NCI-H128 (cell line): ENCODE measurements around the gene GNG7.
A peak's percentile ranks its signal among the peaks of the same experiment; 100 is the strongest.

Experiments used
- DNase-seq: peaks from one replicate; lab custom pipeline; 2025; ENCODE audit not compliant: unreplicated experiment; lab: John Stamatoyannopoulos, UW

Gene GNG7

GRCh38 chr19:2702170-2703076 is at the start of gene GNG7:
Gene GNG7, minus strand, starts transcription at chr19:2702694. Its CDS starts 182,006 bp downstream, at chr19:2520688.
- no peak for DNase-seq

GRCh38 chr19:2751438-2751830 is 48.9 kb upstream of the GNG7 start:
- DNase-seq = no peak

- DNase-seq = no peak
Measured at GRCh38 chr19:2750808-2751437, 48.4 kb upstream of the GNG7 start.

DNA sequence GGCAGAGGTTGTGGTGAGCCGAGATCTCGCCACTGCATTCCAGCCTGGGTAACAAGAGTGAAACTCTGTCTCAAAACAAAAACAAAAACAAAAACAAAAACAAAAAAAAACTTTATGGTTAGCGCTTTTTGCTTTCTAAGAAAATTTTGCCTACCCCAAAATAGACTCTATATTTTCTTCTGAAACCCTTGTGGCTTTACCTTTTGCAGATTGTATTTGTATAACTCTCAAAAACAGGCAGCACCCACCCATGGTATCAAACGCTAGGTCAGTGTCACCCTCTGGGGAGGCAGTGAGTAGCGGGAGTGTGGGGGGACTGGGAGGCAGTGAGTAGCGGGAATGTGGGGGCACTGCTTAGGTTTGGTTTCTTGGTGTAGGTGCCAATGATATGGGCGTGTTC is 44.9 kb upstream of the GNG7 start:
- DNase-seq = no peak

- no peak for DNase-seq
Measured at GRCh38 chr19:2744113-2744512, 41.6 kb upstream of the GNG7 start.

DNA sequence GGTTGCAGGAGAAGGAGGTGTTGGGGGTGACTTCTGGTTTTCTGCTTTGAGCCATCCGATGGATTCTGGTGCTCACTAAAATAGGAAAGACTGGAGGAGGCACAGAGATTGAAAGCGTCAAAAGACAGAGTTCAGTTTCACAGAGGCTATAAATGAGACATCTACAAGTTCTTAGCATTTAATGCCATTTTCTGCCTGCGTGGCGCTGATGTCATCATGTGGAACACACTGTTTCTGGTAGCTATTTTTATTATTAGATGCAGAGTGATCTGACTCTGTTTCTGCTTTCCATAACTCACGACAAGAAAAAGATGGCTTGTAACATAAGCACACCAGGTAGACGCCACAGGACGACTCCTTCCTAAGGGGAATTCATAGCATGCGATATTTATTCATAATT is 40.6 kb upstream of the GNG7 start:
- DNase-seq = no peak

DNA sequence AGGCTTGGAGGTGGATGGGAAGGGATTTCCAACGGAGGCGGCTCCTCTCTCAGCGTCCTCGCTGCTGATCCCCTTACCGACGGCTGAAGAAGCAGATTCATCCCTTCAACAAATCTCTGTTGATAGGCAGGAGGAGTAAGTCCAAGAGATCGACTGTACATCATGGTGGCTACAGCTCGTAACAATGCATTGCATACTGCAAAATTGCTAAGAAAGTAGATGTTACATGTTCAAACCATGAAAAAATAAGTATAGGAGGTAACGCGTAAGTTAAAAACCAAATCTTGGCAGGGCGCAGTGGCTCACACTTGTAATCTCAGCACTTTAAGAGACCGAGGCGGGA is 37.8 kb upstream of the GNG7 start:
- no peak for DNase-seq

DNA sequence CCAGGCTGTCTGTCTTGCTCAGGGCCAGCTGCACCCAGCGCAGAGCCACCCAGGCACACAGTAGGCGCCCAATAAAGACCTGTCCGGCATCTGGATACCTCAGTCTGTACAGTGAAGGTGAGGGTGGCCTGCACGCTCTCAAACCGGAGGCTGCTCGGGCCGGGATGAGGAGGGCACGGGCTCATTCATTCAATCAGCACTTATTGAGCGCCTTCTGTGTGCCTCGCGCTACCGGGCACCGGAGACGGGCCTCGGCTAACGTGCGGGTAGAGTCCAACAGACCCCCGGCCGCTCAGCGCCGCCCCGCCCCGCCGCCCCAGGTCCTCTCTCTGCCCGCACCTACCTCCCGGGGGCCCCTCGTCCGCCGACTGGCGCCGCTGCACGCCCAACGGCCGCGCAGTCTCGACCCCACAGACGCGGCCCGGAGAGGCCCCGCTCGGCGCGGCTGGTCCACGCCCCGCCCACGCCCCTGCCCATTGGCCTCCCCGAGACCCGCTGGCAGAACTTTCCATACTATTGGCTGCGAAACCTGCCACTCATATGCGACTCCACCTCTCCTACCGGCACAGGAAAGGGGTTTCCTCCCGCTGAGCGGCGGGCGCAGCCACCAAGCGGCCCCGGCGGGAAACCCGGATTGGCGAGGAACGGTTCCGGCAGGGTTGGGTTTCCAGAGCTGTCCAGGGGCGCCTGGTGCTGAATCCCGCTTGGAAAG is 37.3 kb upstream of the GNG7 start, which contains the start of gene SLC39A3:
Gene SLC39A3 (minus strand): TSS at position 416 of the 712 bp plus-strand sequence. CDS start 2,760 bp downstream, outside the sequence.
- DNase-seq = peak; percentile 96

DNA sequence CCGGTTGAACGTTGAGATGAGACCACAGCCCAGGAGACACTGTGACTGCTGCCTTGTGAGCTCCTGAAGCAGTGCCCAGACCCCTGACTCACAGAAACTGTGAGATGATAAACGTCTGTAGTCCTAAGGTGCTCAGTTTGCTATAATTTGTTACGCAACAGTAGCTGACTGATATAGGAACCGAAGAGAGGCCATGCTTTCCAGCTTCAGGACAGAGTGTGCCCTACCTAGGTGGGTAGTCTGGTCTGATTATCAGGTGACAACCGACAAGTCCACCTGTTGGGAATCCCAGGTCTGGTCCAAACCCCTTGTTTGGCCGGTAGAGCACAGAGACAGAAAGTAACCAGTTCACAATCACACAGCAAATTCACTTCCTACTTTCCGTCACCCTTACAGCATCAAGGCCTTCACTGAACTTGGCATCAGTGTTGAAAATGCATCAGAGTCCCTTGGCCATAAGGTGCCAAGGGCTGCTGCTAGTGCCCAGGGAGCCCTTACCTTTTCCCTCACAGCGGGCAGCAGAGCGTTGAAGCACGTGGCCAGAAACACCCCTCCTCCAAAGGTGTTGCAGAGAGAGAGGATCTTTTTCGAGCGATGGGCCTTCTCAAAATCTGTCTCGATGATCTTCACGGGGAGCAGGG is 34.2 kb upstream of the GNG7 start:
- DNase-seq = no peak

GRCh38 chr19:2735374-2735773 is 32.9 kb upstream of the GNG7 start:
- DNase-seq = no peak

- no peak for DNase-seq
Measured at GRCh38 chr19:2734589-2735288, 32.2 kb upstream of the GNG7 start.

DNA sequence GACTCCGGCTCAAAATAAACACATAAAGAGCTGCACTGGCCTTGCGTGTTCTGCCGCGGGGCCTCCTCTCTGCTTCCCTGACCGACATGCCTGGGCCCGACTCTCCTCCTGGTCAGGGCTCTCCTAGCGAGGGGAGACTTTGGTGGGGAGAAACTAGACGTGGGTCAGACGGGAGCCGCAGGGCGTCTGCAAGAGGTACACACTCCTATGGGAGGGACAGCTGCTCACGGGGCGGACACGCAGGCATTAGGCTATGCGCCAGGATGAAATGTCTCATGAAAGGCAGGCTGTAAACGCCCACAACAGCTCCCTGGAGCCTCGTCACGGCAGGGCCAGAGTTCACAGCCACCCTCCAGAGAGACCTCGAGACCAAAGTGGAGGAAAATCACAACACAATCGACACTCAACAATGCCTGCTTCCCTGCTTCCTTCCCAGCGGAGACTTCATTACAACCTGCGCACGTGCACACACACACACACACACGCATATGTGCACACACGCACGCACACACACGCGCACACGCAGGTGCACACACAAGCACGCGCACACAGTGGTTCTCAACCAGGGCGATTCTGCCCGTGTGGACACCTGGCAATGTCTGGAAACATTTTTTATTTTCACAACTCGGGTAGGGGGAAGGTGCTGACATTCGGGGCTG is 31.6 kb upstream of the GNG7 start:
- no peak for DNase-seq

DNA sequence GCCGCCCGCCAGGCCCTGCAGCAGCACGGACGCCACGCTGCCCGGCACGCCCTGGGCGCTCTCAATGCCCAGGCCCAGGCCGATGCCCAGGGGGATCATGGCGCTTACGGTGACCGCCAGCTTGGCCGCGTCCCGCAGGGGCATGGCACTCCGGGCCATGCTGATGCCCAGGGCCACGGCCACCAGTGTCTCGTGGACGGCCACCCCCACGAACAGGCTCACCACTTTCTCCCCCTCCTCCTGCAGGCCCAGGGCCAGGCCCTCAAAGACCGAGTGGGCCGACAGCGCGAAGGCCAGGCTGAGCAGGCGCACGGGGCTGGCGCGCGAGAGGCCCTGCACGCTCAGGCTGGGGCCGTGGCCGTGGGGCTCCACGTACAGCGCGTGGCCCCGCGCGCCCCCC is 30.4 kb upstream of the GNG7 start:
- no peak for DNase-seq

DNA sequence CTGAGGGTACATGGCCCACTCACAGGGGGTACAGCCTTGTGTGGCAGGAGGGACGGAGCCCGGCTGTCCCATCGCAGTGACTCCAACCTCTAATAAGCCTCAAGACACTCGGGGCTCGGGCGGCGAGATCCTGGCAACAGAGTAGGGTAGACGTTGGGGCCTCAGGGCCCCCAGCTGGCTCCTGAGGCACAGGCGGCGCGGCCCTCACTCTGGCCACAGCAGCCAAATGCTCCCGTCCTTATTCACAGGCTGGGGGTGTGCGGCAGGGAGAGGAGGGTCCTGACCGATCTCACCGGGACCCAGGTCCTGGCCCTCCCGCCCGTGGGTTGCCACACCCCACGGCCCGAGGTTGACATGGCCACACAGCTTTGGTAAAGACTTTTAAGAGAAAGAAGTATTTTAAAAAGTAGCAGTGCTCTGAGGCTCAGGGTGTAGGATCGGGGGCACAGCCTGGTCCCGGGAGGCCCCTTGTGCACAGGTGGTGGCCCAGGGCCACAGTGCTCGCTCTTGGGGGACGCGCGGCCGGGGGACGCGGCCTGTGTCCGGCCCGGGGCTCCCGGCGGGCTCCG is 29.7 kb upstream of the GNG7 start:
- DNase-seq = no peak

- DNase-seq = no peak
Measured at GRCh38 chr19:2731181-2731995, 28.9 kb upstream of the GNG7 start.

- DNase-seq = no peak
Measured at GRCh38 chr19:2729943-2730818, 27.7 kb upstream of the GNG7 start.

DNA sequence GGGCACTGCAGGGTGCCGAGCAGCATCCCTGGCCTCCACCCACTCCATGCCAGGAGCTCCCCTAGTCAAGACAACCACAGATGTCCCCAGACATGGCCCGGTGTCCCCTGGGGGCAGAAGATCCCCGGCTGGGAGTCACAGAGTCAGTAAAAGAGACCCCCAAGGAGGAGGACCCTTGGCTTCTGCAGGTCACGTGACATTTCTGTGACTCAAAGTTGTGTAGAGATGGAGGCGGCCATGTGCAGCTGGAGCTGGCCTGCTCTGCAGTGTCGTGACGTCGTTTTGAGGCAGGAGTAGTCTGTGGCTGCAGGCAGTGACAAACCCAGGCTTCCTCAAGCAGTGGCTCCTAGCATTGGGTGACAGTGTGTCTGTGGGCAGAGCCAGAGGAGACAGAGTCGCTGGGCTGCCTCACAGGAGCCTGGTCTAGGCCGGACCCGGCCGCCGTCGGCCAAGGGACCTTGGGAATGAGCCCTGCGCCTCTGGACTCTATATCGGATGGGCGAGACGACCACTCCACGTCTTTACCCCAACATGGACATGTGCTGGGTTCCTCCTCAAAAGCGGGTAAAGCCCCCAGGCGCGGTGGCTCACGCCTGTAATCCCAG is 26.4 kb upstream of the GNG7 start:
- no peak for DNase-seq

- no peak for DNase-seq
Measured at GRCh38 chr19:2727640-2727944, 25.1 kb upstream of the GNG7 start.
